IMR-90 (cell line): ENCODE results near the gene ALCAM. TPM values are rescaled to one million over a fixed set of nuclear protein-coding genes. Genes with fewer than 3 reads are reported as not detected.

Source experiments
- ATAC-seq: fragments of 200-7000 bp; cut with Tn5 transposase; 2 replicates; pipeline ENCODE4 v1.9.1; 2020; ENCODE audit warnings: low read depth, mild to moderate bottlenecking, moderate library complexity
- BruUV-seq: library from RNA; stranded (reverse); fragments of 400-500 nt; replicated peaks from 2 replicates; lab custom pipeline; 2021; lab: Mats Ljungman, UMichigan
- CTCF ChIA-PET: fragments of 300-600 bp; formaldehyde crosslinking; extraction: SDS; loops from one replicate; lab custom pipeline; 2021; ENCODE audit warnings: antibody characterized with exemption; lab: Yijun Ruan, JAX
- POLR2A ChIA-PET: fragments of 300-600 bp; sonication (Branson Sonifier 250); formaldehyde crosslinking; loops from one replicate; lab custom pipeline; 2022; ENCODE audit warnings: antibody characterized with exemption; ENCODE audit not compliant: unreplicated experiment; lab: Charles Lee
- DNase-seq: peaks from one replicate; pipeline ENCODE4 v3.0.0; 2013
- H2AFZ ChIP-seq: replicated peaks from 2 replicates; pipeline ENCODE3; 2013; ENCODE audit warnings: low read length, mild to moderate bottlenecking; ENCODE audit not compliant: poor library complexity
- H2AK5ac ChIP-seq: 2 replicates; pipeline ENCODE4 v1.6.1; 2013; ENCODE audit warnings: low read depth, low read length, inconsistent platforms
- H2AK9ac ChIP-seq: replicated peaks from 2 replicates; pipeline ENCODE3; 2013; ENCODE audit warnings: mild to moderate bottlenecking, low read depth, low read length, moderate library complexity; ENCODE audit not compliant: poor library complexity
- H2BK120ac ChIP-seq: 2 replicates; pipeline ENCODE4 v1.6.1; 2013; ENCODE audit warnings: low read depth, low read length, inconsistent platforms
- H2BK15ac ChIP-seq: 3 replicates; pipeline ENCODE4 v1.6.1; 2013; ENCODE audit warnings: low read depth, low read length, inconsistent platforms
- H2BK20ac ChIP-seq: 2 replicates; pipeline ENCODE4 v1.6.1; 2013; ENCODE audit warnings: low read depth, mild to moderate bottlenecking, inconsistent platforms, low read length, moderate library complexity
- H2BK5ac ChIP-seq: 2 replicates; pipeline ENCODE4 v1.6.1; 2013; ENCODE audit warnings: mild to moderate bottlenecking, low read depth, low read length, inconsistent platforms; ENCODE audit not compliant: poor library complexity, severe bottlenecking
- H3K14ac ChIP-seq: replicated peaks from 2 replicates; pipeline ENCODE4 v1.6.1; 2013; ENCODE audit warnings: low read depth, low read length, inconsistent platforms
- H3K18ac ChIP-seq: 2 replicates; pipeline ENCODE4 v1.6.1; 2013; ENCODE audit warnings: low read depth, low read length, control low read depth
- H3K23ac ChIP-seq: 2 replicates; pipeline ENCODE4 v1.6.1; 2013; ENCODE audit warnings: low read depth, low read length, inconsistent platforms
- H3K27ac ChIP-seq: 2 replicates; pipeline ENCODE4 v1.5.1; 2013; ENCODE audit warnings: mild to moderate bottlenecking, control low read depth, low read length; ENCODE audit not compliant: insufficient read depth
- H3K27me3 ChIP-seq: 2 replicates; pipeline ENCODE4 v1.6.1; 2013; ENCODE audit warnings: low read length; ENCODE audit not compliant: control insufficient read depth, insufficient read depth
- H3K36me3 ChIP-seq: 2 replicates; pipeline ENCODE4 v1.6.1; 2013; ENCODE audit warnings: low read length, mixed read lengths; ENCODE audit not compliant: control insufficient read depth, insufficient read depth
- H3K4ac ChIP-seq: 2 replicates; pipeline ENCODE4 v1.6.1; 2013; ENCODE audit warnings: low read depth, low read length, inconsistent platforms
- H3K4me1 ChIP-seq: 2 replicates; pipeline ENCODE4 v1.6.1; 2013; ENCODE audit warnings: low read length, mixed read lengths; ENCODE audit not compliant: control insufficient read depth, insufficient read depth
- H3K4me2 ChIP-seq: 2 replicates; pipeline ENCODE4 v1.6.1; 2013; ENCODE audit warnings: low read depth, mild to moderate bottlenecking, control low read depth, low read length, moderate library complexity
- H3K4me3 ChIP-seq: 2 replicates; pipeline ENCODE4 v1.5.1; 2013; ENCODE audit warnings: low read depth, mild to moderate bottlenecking, control low read depth, low read length, moderate library complexity; ENCODE audit not compliant: insufficient read depth
- H3K56ac ChIP-seq: 2 replicates; pipeline ENCODE4 v1.6.1; 2013; ENCODE audit warnings: low read length, inconsistent platforms; ENCODE audit not compliant: insufficient read depth; ENCODE audit errors: extremely low read depth
- H3K79me1 ChIP-seq, 2 experiments: 2 replicates each; pipeline ENCODE4 v1.6.1; 2013; ENCODE audit warnings: low read length in 2 of 2, inconsistent platforms in 1 of 2, low read depth in 1 of 2
- H3K9ac ChIP-seq: 2 replicates; pipeline ENCODE4 v1.6.1; 2013; ENCODE audit warnings: low read depth, low read length, control low read depth
- H3K9me1 ChIP-seq: 2 replicates; pipeline ENCODE4 v1.6.1; 2013; ENCODE audit warnings: low read length, inconsistent platforms; ENCODE audit not compliant: insufficient read depth
- H3K9me3 ChIP-seq: 2 replicates; pipeline ENCODE4 v1.6.1; 2013; ENCODE audit warnings: low read length; ENCODE audit not compliant: control insufficient read depth, insufficient read depth
- H4K20me1 ChIP-seq: 2 replicates; pipeline ENCODE4 v1.6.1; 2013; ENCODE audit warnings: low read length, inconsistent platforms; ENCODE audit not compliant: insufficient read depth
- H4K5ac ChIP-seq: 2 replicates; pipeline ENCODE4 v1.6.1; 2013; ENCODE audit warnings: mild to moderate bottlenecking, low read depth, low read length, control low read depth
- H4K8ac ChIP-seq, 2 experiments: 2 replicates each; pipeline ENCODE4 v1.6.1; 2013; ENCODE audit warnings: low read depth in 2 of 2, low read length in 2 of 2, control low read depth in 1 of 2, inconsistent platforms in 1 of 2
- H4K91ac ChIP-seq: 2 replicates; pipeline ENCODE4 v1.6.1; 2013; ENCODE audit warnings: low read depth, low read length, inconsistent platforms; ENCODE audit not compliant: insufficient read depth
- BHLHE40 ChIP-seq: fragments of 150-350 bp; IDR thresholded peaks from 2 replicates; pipeline ENCODE4 v1.6.1; 2016; ENCODE audit warnings: mild to moderate bottlenecking, low read depth, low read length
- CEBPB ChIP-seq: IDR thresholded peaks from 2 replicates; pipeline ENCODE4 v1.6.1; 2012; ENCODE audit warnings: low read depth, low read length, improper control_type of control experiment
- CHD1 ChIP-seq: IDR thresholded peaks from 2 replicates; pipeline ENCODE4 v1.6.1; 2012; ENCODE audit warnings: low read depth, low read length, improper control_type of control experiment
- CTCF ChIP-seq: conservative IDR thresholded peaks from 2 replicates; pipeline ENCODE4 v1.5.1; 2012; ENCODE audit warnings: mild to moderate bottlenecking, low read depth, low read length, improper control_type of control experiment
- ELK1 ChIP-seq: fragments of 150-350 bp; IDR thresholded peaks from 2 replicates; pipeline ENCODE4 v1.6.1; 2016; ENCODE audit warnings: low read depth, mild to moderate bottlenecking, low read length, moderate library complexity, borderline replicate concordance
- FOS ChIP-seq: fragments of 150-350 bp; IDR thresholded peaks from 2 replicates; pipeline ENCODE4 v1.6.1; 2016; ENCODE audit warnings: low read depth, low read length
- MAFK ChIP-seq: IDR thresholded peaks from 2 replicates; pipeline ENCODE4 v1.6.1; 2012; ENCODE audit warnings: low read depth, low read length, improper control_type of control experiment
- MAZ ChIP-seq: IDR thresholded peaks from 2 replicates; pipeline ENCODE4 v1.6.1; 2012; ENCODE audit warnings: low read depth, mild to moderate bottlenecking, low read length, improper control_type of control experiment, moderate library complexity, borderline replicate concordance
- MXI1 ChIP-seq: IDR thresholded peaks from 2 replicates; pipeline ENCODE4 v1.6.1; 2012; ENCODE audit warnings: low read depth, mild to moderate bottlenecking, low read length, moderate library complexity, borderline replicate concordance
- NFE2L2 ChIP-seq: fragments of 150-350 bp; IDR thresholded peaks from 2 replicates; pipeline ENCODE4 v1.6.1; 2016; ENCODE audit warnings: low read depth, mild to moderate bottlenecking, low read length
- POLR2A ChIP-seq: IDR thresholded peaks from 2 replicates; pipeline ENCODE4 v1.6.1; 2012; ENCODE audit warnings: mild to moderate bottlenecking, low read depth, low read length
- RAD21 ChIP-seq: IDR thresholded peaks from 2 replicates; pipeline ENCODE4 v1.6.1; 2012; ENCODE audit warnings: low read length, improper control_type of control experiment
- RCOR1 ChIP-seq: IDR thresholded peaks from 2 replicates; pipeline ENCODE4 v1.6.1; 2012; ENCODE audit warnings: mild to moderate bottlenecking, low read length, improper control_type of control experiment; ENCODE audit not compliant: insufficient replicate concordance
- RFX5 ChIP-seq: IDR thresholded peaks from 2 replicates; pipeline ENCODE4 v1.8.0; 2012; ENCODE audit warnings: low read depth, mild to moderate bottlenecking, low read length, moderate library complexity
- SMC3 ChIP-seq: fragments of 150-350 bp; IDR thresholded peaks from 2 replicates; pipeline ENCODE4 v1.6.1; 2016; ENCODE audit warnings: low read depth, mild to moderate bottlenecking, antibody characterized with exemption, low read length, moderate library complexity
- WGBS, 2 experiments: methylation state at CpG; one replicate each; pipeline versions ENCODE4 v1.1.5 to v1.1.7; 2013; ENCODE audit warnings: missing lambda C conversion rate in 2 of 2; ENCODE audit not compliant: insufficient read length in 1 of 2; ENCODE audit errors: extremely low coverage in 2 of 2; 5-methylcytosine and 5-hydroxymethylcytosine counted together
- dilution Hi-C: fragments of 300-500 bp; cut with HindIII; formaldehyde crosslinking; loops from one replicate; pipeline ENCODE4 v1.14.3; 2018; ENCODE audit warnings: low sequenced_read_pairs; ENCODE audit not compliant: unreplicated experiment
- in situ Hi-C: fragments of 300-500 bp; cut with MboI; formaldehyde crosslinking; loops from 3 replicates; pipeline ENCODE4 v1.14.3; 2019; ENCODE audit warnings: low sequenced_read_pairs, inconsistent platforms, mixed read lengths
- intact Hi-C: fragments of 100-400 bp; cut with micrococcal nuclease; formaldehyde crosslinking; loops from 2 replicates; pipeline ENCODE4 v1.10.0; 2022
- polyA plus RNA-seq, 3 experiments: library from polyadenylated mRNA; depleted of rRNA; stranded (reverse); fragments of >200 nt; gene quantifications; 2 replicates each; pipeline ENCODE4 v1.2.3, GENCODE V29; 2012; ENCODE audit warnings: low replicate concordance in 1 of 3
- total RNA-seq: library from RNA; depleted of rRNA; stranded (reverse); fragments of >200 nt; gene quantifications from 2 replicates; pipeline ENCODE4 v1.2.3, GENCODE V29; 2012
- TF ChIP-seq, protein P1 (sequence below): fragments of 150-350 bp; IDR thresholded peaks from 2 replicates; pipeline ENCODE4 v1.6.1; 2017; ENCODE audit warnings: mild to moderate bottlenecking, antibody characterized with exemption, low read length, low read depth

ALCAM gene
- total and polyA plus RNA-seq, 2 of the 4 experiments (the other 2 are of a cell fraction): 117 to 423 TPM

DNA sequence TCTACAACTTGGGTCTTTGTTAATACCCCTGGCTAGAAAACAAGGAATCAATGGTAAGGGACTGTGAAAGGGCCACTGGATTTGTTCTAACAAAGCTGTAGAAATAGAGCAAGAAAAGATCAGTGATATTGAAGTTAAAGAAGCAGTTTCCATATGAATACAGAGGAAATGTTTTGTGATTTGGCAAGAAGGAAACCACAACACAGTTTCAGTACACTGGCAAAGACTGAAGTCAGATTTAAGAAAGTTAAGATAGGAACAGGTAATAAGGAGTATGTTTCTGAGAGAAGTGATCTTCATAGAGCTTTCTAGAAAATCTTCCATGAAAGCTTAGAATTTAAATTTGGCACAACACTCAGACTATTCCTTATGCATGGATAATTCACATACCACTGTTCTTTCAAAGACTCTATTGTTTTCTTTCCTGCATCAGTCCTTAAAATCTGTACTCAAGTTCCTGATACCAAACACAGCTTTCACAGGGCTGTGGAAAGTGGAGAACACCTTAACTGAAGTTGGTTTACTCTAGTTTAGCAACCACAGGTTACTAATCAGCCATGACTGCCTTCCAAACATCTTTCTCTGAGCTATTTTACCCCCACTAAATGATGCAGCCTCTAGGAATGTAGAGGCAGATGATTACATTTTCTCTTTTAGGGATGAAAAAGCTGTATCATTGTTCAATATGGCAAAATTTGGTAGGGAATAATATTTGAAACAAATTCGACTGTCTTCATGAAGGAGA is 32.4 kb upstream of the ALCAM start:
- Histone ChIP-seq H2AK5ac (no peak overlapping the region), H3K4me1 (no peaks in the 10 kb centered on the region), H2BK5ac (no peak overlapping the region), H4K91ac (no peak overlapping the region), H3K4ac (no peak overlapping the region), H3K4me3 (no peak overlapping the region), H3K9ac (no peak overlapping the region), H2BK120ac (peak overlapping the region; percentile 75; the same call in 1 of the 2 replicates), H3K36me3 (no peaks in the 10 kb centered on the region), H4K5ac (no peak overlapping the region), H3K14ac (no peak overlapping the region), H3K9me1 (no peaks in the 10 kb centered on the region), H3K27ac (no peak overlapping the region), H3K27me3 (no peaks in the 10 kb centered on the region), H3K79me1 (no peaks in the 10 kb centered on the region), H3K56ac (no peak overlapping the region), H4K8ac (no peak overlapping the region), H2BK20ac (no peak overlapping the region), H2BK15ac (no peak overlapping the region), H3K23ac (no peak overlapping the region), H3K4me2 (no peak overlapping the region), H2AFZ (no peak overlapping the region), H3K9me3 (no peaks in the 10 kb centered on the region), H3K18ac (no peak overlapping the region), H2AK9ac (no peak overlapping the region), H4K20me1 (no peaks in the 10 kb centered on the region)
- no TSS peak for BruUV-seq
- dilution Hi-C loops (no loop called here), in situ Hi-C loops (no loop called here), intact Hi-C loops (no loop called here)
- ChIA-PET POLR2A (no interaction called here), CTCF (no interaction called here)
- no peak for TF ChIP-seq RAD21
- no peak for TF ChIP-seq POLR2A
- TF ChIP-seq CTCF: no peak
- no peak for TF ChIP-seq FOS
- no peak for TF ChIP-seq CEBPB
- no peak for TF ChIP-seq CHD1
- no peak for TF ChIP-seq BHLHE40
- no peak for TF ChIP-seq RFX5
- no peak for TF ChIP-seq SMC3
- no peak for TF ChIP-seq RCOR1
- no peak for TF ChIP-seq MAFK
- TF ChIP-seq MAZ: no peak
- TF ChIP-seq MXI1: no peak
- TF ChIP-seq, protein P1, sequence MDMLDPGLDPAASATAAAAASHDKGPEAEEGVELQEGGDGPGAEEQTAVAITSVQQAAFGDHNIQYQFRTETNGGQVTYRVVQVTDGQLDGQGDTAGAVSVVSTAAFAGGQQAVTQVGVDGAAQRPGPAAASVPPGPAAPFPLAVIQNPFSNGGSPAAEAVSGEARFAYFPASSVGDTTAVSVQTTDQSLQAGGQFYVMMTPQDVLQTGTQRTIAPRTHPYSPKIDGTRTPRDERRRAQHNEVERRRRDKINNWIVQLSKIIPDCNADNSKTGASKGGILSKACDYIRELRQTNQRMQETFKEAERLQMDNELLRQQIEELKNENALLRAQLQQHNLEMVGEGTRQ: no peak
- TF ChIP-seq NFE2L2: no peak
- no peak for TF ChIP-seq ELK1
- DNase-seq: peak; percentile 72
- peak; percentile 85 for ATAC-seq
- no CpG with 5 or more reads among the region's 1 CpG for WGBS, 2 experiments
